HG03460 (cell line): ENCODE data around the gene NCOA1.

Source experiments
- ATAC-seq: cut with Tn5 transposase; IDR thresholded peaks from one replicate; pipeline ENCODE4 v1.9.1; 2021; ENCODE audit not compliant: unreplicated experiment

NCOA1 gene

GRCh38 chr2:24819442-24820174 is 328.6 kb downstream of the NCOA1 start:
- ATAC-seq: no peak

- ATAC-seq: no peak
Observed at GRCh38 chr2:24820175-24820513, 329.1 kb downstream of the NCOA1 start.
